HG03025 (cell line): ENCODE measurements around the gene TNFAIP8.

Experiments
- ATAC-seq: cut with Tn5 transposase; IDR thresholded peaks from one replicate; pipeline ENCODE4 v1.9.1; 2021; ENCODE audit warnings: mild to moderate bottlenecking, moderate library complexity; ENCODE audit not compliant: unreplicated experiment, low FRiP score

Gene TNFAIP8

DNA sequence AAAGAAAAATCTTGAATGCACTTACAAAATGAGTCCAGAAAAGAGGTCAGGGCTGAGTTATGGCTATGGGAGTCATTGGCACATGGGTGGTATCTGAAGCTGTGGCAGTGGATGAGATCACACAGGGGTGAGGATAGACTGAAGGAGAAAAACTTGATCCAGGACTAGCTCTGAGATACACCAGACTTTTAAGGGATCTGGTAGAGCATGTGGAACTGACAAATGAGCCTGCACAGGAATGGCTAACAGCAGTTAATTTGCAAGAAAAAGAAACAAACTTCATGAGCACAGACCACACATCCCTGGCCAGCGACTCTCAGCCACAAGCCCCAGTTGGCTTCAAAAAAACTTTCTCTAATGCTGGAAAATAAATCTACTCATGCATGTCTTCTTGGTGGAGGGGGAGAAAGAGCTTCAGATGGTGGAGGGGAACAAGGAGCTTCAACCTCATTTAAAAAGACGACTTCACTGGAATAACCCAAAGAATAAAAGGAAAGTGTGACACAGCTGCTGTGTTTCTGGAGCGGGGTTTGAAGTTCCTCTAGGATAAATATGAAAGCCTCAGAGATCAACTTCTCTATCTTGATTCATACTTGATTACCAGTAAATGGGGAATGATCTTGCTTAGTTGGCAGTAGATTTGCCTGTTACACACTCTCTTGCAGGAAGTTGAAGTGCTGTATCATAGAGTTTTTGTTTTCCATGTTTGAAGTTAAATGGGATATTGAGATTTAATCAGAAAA lies 33.6 kb downstream of the TNFAIP8 start:
- ATAC-seq = no peak

- no peak for ATAC-seq
Measured at GRCh38 chr5:119390404-119390803, 34.6 kb downstream of the TNFAIP8 start.

DNA sequence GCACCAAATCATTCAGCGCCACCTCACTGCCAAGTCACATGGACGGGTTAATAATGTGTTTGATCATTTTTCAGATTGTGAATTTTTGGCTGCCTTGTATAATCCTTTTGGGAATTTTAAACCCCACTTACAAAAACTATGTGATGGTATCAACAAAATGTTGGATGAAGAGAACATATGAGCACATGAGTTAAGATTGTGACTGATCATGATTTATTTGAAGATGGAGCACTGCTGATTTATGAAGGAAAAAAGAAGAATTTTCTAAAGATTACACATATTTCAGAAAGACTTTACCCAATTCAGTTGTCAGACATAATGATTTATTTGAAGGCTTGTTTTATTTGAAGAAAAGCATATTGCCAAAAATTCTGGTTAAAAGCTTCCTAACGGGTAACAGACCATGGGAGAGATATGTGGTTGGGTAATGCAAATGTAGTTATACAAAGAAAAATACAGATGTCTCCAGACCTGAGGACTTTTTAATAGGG lies 37.4 kb downstream of the TNFAIP8 start:
- ATAC-seq = no peak

DNA sequence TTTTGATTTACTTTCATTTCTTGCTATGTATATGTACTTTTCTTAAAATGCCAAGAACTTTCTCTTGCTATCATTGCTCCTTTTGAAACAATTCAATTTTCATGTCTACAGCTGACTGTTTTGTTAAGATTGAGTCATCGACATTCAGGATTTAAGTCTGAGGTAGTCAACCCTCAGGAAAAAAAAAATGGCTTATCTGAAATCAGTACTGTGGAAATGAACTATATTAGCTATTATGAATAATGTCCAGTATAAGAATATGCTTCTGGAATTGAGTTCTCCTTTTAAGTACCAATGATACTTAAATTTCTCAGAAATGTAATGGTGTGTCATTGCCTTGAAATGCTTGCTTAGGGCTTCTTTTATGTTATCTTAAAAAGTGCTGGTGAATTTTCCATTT lies 37.9 kb downstream of the TNFAIP8 start:
- ATAC-seq = no peak

DNA sequence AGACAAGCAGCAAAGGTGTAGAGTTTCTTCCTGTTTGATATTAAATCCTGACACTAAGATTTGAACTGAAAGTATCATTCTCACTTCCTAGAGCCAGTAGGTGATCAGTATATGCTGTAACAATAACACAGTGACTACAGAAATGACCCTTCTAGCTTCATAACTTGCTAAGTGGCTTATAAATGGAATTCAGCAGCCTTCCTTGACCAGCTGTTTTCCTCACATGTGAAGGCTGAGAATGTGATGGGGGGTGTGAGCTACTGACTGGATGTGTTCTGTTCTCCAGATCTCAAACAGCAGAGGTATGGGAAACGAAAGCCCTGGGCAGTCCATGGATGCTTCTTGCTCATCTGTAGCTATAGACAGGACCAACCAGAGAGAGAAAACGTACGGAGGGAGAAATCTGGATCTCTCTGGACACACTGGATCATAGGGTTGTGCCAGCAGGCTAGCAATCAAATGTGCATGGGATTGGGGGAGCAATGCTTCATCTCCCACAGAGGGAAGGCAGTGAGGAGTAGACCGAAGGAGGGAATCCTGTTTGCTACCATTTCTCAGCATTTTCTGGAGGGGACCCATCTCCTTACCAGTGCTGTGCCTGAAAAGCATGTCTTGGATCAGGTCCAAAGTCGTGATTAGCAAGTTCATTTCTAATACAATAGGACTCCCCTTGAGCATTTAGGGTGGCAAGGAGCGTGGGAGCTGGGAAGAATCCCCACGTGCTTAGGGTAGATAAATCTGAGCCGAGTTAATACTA lies 39.4 kb downstream of the TNFAIP8 start:
- ATAC-seq = peak; percentile 51

DNA sequence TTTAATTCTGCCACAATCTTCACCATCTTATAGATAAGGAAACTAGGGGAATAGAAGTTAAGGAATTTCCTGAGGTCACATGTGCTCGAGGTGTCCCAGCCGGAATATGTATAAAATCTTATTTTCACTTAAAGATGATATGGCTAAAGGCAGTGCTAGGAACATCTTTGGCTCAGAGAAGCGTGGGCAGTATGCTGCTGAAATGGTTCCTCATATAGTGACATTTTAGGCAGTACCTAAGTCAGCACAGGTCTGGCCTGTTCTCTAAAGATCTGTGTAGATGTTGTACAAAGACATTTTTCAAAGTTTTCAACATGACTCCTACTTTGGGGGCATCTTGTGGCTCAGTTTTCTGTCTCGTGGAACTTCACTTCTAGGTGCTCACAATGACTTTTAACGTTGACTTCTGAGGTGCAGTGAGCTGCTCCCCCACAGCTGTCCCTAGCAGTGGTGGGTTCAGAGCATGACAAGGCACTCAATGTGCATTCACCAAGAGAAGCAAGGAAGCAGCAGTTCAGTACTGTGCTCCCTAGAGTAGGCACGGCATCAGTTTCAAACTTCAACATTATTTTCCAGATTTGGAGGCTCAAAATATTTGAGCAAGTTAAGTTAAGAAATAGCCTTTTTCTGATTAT lies 40.3 kb downstream of the TNFAIP8 start:
- no peak for ATAC-seq

GRCh38 chr5:119397518-119398380 lies 41.9 kb downstream of the TNFAIP8 start:
- peak; percentile 45 for ATAC-seq

- ATAC-seq = no peak
Measured at GRCh38 chr5:119398727-119399466, 43.1 kb downstream of the TNFAIP8 start.

GRCh38 chr5:119400245-119400644 lies 44.4 kb downstream of the TNFAIP8 start:
- ATAC-seq = no peak

GRCh38 chr5:119402081-119402480 lies 46.3 kb downstream of the TNFAIP8 start:
- ATAC-seq = no peak

- no peak for ATAC-seq
Measured at GRCh38 chr5:119402555-119402954, 46.7 kb downstream of the TNFAIP8 start.

DNA sequence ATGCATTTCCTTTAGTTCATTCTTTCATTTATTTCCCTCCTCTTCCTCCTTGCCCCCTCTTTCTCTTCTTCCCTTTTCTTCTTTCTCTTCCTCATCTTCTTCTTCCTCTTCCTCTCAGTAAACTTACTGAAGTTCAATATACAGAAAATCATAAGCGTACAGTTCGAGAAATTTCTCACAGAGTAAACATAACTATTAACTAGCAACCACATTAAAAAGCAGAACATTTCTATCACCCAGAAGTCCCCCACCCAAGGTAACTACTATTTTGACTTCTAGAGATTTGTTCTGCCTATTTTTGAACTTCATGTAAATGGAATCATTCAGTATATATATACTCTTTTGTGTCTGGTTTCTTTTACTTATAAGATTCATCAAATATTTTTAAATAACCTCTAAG lies 48.2 kb downstream of the TNFAIP8 start:
- no peak for ATAC-seq

DNA sequence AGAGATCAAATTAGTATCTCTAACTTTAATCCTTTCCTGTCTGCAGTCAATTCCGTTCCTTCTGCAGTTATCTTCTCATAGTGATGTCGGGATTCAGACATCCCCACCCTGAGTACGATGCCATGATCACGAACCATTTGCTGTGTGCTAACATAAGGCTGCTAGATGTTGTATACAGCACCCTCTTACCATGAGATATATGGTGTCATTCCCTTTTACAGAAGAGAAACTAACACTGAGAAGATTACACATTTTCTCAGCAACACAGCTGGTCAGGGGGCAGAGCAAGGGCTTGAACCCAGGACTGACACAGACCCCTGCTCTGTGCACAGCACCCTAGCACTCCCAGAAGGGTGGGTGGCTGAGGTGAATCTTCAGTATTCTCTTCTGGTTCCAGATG lies 49.6 kb downstream of the TNFAIP8 start:
- ATAC-seq = peak; percentile 48

DNA sequence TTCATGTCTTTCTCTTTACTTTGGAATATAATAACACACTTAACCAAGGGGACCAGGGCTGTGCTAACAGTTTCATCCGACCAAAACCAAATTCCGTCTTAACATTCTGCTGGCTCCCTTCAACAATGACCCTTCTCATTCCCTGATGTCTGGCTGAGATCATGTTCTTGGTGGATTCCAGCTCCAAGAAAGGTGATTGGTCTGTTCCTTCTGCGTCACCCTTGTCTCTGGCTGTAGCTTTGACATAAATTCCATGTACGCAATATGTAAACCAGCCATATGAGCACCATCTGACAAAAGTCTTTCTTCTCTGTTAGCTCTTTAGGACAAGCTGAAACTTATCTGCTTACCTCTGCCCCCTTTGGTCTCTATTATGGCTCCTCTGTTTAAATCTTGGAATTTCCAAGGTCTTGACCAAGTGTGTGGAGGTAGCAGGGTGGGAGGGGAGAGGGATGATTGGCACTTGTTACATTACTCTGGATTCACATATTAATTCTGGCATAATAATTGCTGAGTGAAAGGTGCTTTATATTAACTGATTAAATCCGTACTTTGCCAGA lies 50.8 kb downstream of the TNFAIP8 start:
- no peak for ATAC-seq

- peak; percentile 40 for ATAC-seq
Measured at GRCh38 chr5:119409235-119409815, 53.5 kb downstream of the TNFAIP8 start.

DNA sequence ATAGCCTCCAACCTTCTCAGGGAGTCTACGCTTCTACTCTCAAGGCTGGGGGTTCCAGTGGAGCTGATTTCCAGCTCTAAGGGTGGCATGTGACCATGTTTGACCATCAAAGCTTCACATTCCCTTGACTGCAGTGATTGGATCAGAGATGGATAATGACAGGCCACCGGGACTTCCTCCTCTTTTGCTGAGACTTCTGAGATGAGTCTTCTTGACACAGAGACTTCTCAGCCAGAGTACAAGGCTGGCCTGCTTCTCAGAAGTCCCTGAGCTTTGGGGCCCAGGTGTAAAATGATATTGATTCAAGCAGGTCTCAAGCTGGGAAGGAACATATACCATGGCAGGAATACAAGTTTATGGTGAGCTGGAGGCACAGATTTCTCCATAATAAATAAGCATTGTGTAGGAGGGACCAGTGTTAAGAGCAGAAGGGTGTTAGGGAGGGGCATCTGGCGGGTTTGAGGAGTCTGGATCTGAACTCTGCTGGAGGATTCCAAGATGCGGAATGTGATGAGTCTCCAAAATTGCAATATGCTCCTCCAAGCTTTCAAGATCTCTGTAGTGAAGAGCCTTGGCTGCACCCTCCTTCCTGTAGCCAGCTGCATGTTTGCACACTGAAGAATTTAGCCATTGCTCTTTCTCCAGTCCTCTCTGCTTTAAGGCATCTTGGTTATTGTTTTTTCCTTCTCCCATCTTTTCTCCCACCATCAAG lies 54.8 kb downstream of the TNFAIP8 start:
- no peak for ATAC-seq

- peak; percentile 54 for ATAC-seq
Measured at GRCh38 chr5:119411361-119412278, 55.8 kb downstream of the TNFAIP8 start.
